Astrocyte of the cerebellum (primary cell): ENCODE measurements around the gene TBX10.
"Not testable (repeated sequence)": the region's sequence is repeated elsewhere in the genome, so short reads cannot be mapped to it uniquely, and the experiment has no call there.

ENCODE experiments used
- DNase-seq: peaks from one replicate; pipeline ENCODE4 v3.0.0-alpha.2; 2011; ENCODE audit warnings: low read depth
- H3K4me3 ChIP-seq: 2 replicates; pipeline ENCODE4 v1.5.1; 2011; ENCODE audit warnings: mild to moderate bottlenecking, low read depth, low read length, moderate library complexity
- CTCF ChIP-seq: IDR thresholded peaks from 2 replicates; pipeline ENCODE4 v1.5.1; 2012; ENCODE audit warnings: low read length, low read depth, moderate library complexity, mild to moderate bottlenecking; ENCODE audit errors: missing control alignments
- in situ Hi-C: cut with HindIII; loops from 2 replicates; pipeline ENCODE4 v1.10.0; 2017; ENCODE audit warnings: low sequenced_read_pairs

The TBX10 gene

GRCh38 chr11:67638535-67639437 is 777 bp downstream of the TBX10 start:
- no peak for TF ChIP-seq CTCF

DNA sequence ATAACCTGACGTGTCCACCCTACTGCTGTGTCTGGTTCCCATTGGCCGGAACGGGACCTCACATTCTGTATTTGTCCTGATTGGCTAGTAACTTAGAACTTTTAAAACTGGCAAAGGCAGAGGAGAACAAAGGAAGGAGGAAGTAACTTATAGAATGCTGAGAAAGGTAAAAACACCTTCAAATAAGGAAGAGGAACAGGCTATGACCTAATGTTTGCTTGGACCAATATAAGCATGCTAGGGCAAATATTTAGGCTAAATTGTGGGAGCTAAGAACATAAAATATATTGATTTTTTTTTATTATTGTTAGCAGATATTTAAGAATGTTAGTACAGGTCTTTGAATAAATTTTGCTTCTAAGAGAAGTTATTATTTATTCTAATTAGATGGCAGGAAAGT is 2.1 kb downstream of the TBX10 start:
- H3K4me3 ChIP-seq, DNase-seq, in situ Hi-C loops: not testable (repeated sequence)

More at GRCh38 chr11:67638535-67639437, 777 bp downstream of the TBX10 start:
- no peak overlapping the region for H3K4me3 ChIP-seq
- DNase-seq: no peak
- in situ Hi-C loops: no loop called here

DNA sequence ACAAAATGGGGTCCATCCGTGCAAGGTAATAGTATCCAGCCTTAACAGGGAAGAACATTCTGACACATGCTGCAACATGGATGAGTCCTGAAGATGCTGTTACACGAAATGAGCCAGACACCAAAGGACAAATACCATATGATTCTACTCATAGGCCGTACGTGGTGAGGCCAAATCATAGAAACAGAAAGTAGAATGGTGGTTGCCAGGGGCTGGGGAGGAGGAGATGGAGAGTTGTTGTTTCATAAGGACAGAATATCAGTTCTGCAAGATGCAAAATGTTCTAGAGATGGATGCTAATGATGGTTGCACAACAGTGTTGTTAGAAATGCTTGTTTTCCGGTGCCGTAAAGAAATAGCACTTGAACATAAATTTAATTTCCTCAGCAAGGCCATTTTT is 2.6 kb downstream of the TBX10 start:
- no peak overlapping the region for H3K4me3 ChIP-seq
- no peak for TF ChIP-seq CTCF
- in situ Hi-C loops: no loop called here
- no peak for DNase-seq

DNA sequence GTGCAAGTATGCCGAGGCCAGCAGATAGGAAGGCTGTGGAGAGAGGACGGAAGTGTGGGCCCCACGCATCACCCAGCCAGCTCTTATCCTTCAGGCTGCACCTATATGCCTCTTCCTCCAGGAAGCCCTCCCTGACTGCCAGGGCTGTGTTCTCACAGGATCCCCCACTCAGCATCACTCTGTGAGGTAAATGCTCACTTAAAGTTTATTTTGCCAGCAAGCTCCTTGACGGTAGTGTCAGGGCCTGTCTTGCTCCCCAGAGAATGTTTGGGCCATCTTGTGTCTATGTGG is 4.4 kb downstream of the TBX10 start:
- in situ Hi-C loops: no loop called here

DNA sequence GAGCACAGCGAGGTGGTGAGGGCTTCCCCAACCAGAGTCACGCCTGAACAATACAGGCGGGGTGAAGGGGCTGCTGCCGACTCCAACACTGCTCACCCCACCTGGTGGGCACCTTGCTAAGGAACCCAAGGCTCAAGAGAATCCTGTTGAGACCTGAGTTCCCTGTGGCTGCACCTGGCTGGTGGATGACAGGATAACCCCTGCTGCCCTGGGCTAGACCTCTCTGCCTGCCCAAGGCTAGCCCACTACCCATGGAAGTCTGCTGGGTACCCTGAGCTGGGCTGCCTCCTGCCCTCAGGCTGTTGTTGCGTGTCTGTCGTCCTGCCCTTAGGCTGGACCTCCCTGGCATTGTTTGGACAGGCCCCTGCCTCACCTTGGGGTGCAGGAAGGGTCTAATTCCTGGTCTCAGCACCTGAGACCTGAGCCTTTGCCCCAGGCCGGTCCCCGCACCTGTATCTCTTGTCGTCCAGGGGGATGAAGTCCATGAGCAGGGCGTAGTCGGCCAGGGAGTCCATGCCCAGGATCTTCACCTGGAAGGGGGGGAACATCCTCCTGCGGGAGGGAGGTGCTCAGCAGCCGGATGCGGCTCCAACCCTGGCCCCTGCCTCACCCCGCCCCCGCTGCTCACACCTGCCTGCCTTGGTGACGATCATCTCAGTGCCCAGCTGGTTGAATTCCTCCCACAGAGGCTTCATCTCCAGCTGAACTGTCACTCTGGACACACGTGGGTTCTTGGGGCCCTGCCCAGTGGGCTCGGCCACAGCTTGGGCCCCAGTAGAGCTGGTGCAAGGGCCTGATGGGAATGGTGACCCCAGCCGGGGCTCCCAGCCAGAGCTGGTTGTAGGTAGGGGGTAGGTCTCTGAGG is 5.0 kb downstream of the TBX10 start:
- no peak overlapping the region for H3K4me3 ChIP-seq
- DNase-seq: no peak
- in situ Hi-C loops: no loop called here
- TF ChIP-seq CTCF: no peak

More for the DNA sequence above, 4.4 kb downstream of the TBX10 start:
- TF ChIP-seq CTCF: no peak
- no peak for DNase-seq
- H3K4me3 ChIP-seq: no peak overlapping the region

GRCh38 chr11:67633758-67634365 is 5.7 kb downstream of the TBX10 start:
- no peak for DNase-seq
- in situ Hi-C loops: no loop called here

More at GRCh38 chr11:67633758-67634365, 5.7 kb downstream of the TBX10 start:
- no peak for TF ChIP-seq CTCF
- no peak overlapping the region for H3K4me3 ChIP-seq
